DMS53 treated with DMSO at 0.1 percent for 48 hours (cell line): ENCODE results near the gene CSN2.

Source experiments
- DNase-seq: peaks from one replicate; lab custom pipeline; 2025; ENCODE audit not compliant: unreplicated experiment; lab: John Stamatoyannopoulos, UW

Gene CSN2

DNA sequence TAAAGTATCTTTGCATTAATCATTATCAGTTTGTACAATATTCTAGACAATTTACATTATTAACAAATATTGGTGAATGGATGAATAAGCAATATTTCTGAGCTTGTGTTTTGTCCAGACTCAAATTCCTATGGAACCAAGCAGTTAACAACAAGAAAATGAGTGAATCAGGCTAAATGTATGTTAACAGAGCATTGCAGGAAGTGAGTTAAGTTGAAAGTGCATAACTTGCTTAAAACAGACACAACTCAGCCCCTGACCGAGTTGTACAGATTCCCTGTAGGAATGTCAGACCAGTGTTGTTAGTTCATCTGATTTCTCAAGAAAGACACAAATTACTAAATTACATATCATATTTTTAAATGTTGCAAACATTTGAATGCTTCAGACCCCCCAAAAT lies 58.4 kb downstream of the CSN2 start:
- no peak for DNase-seq
